ENCODE results near the gene USP2.

The USP2 gene

DNA sequence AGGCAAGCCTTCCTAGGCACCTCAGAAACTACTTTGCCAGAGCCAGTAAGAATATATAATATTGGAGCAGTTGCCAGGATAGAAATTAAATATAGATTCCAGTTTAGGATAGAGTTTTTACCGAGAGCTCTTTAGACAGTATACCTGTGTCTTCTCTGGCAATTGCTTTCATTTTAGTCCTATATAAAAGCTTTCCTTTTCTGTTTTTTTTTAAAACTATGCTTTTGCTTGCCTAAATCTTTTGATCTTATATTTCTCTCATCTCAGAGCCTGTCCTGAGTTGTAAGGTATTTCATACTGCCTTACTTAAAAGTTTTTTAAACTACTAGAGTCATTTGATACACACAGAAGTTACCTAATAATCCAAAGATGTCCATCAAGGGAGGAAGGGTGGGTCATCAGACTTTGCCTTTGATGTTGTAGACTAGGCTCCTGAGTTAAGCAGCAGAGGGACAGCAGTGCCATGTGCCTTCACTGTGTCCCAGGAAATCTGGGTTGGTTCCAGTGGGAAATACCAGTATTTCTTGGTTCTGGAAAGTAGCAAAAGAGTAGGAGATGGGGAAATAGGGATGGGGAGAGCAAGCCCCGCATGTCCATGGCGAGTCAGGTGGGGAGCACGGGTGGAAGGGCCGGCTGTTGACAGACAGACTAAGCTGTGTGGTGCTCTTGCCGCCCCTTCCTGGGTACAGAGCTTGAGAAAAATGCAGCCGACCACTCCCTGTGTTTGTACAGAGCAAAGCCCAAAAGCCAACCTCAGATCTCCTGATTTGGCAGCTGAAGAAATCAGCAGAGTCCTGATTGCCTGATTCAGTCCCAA, 75.7 kb downstream of the USP2 start:
- no peaks in the 10 kb centered on the region for H3K79me2 ChIP-seq (ENCODE audit: insufficient read depth, low read length)
- H3K4me1 ChIP-seq (ENCODE audit: insufficient read depth, low read length): no peaks in the 10 kb centered on the region
- H3K4me3 ChIP-seq (ENCODE audit: low read depth in 1 of 2, low read length in 2 of 2): no peak overlapping the region
- H3K36me3 ChIP-seq (ENCODE audit: insufficient read depth, low read length): peaks cover 45% of the 10 kb centered on the region
- H3K27me3 ChIP-seq (ENCODE audit: insufficient read depth, low read length, poor library complexity): no peaks in the 10 kb centered on the region
- no peak overlapping the region for H2AFZ ChIP-seq (ENCODE audit: low read depth, low read length)
- DNase-seq: no peak
- no peak overlapping the region for H3K9ac ChIP-seq (ENCODE audit: low read depth, low read length)
- TF ChIP-seq EZH2 (IDR thresholded peaks at IDR 0.05; ENCODE audit: borderline replicate concordance, low read depth, low read length, severe bottlenecking): no peak
- TF ChIP-seq, protein P1, sequence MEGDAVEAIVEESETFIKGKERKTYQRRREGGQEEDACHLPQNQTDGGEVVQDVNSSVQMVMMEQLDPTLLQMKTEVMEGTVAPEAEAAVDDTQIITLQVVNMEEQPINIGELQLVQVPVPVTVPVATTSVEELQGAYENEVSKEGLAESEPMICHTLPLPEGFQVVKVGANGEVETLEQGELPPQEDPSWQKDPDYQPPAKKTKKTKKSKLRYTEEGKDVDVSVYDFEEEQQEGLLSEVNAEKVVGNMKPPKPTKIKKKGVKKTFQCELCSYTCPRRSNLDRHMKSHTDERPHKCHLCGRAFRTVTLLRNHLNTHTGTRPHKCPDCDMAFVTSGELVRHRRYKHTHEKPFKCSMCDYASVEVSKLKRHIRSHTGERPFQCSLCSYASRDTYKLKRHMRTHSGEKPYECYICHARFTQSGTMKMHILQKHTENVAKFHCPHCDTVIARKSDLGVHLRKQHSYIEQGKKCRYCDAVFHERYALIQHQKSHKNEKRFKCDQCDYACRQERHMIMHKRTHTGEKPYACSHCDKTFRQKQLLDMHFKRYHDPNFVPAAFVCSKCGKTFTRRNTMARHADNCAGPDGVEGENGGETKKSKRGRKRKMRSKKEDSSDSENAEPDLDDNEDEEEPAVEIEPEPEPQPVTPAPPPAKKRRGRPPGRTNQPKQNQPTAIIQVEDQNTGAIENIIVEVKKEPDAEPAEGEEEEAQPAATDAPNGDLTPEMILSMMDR (IDR thresholded peaks at IDR 0.05; ENCODE audit: borderline replicate concordance, extremely low read depth, low read length, poor library complexity, severe bottlenecking): no peak
- no peaks in the 10 kb centered on the region for H4K20me1 ChIP-seq (ENCODE audit: insufficient read depth, low read length)
- ATAC-seq (ENCODE audit: insufficient read depth, low read depth): 0 out of 3 replicates have a peak, but pooled peaks have one; percentile 11
- no peak overlapping the region for H3K27ac ChIP-seq (ENCODE audit: low read length)
- H3K9me3 ChIP-seq (ENCODE audit: insufficient read depth, low read length, severe bottlenecking): no peaks in the 10 kb centered on the region
- H3K4me2 ChIP-seq (ENCODE audit: insufficient read depth, low read length): no peak overlapping the region
